Measurements from ENCODE around the gene TMEM94.

TMEM94 gene

GRCh38 chr17:75490953-75491649 is 34.7 kb downstream of the TMEM94 start:
- ATAC-seq (ENCODE audit: low read depth) = no peak
- Mint-ChIP-seq H3K4me1 (peaks cover 16% of the 10 kb centered on the region), H3K36me3 (peaks cover 12% of the 10 kb centered on the region), H3K9me3 (no peaks in the 10 kb centered on the region), H3K27ac (no peak overlapping the region), H3K27me3 (no peaks in the 10 kb centered on the region), H3K4me3 (no peak overlapping the region)
- no peak for DNase-seq (ENCODE audit: low spot score in 2 of 2)

DNA sequence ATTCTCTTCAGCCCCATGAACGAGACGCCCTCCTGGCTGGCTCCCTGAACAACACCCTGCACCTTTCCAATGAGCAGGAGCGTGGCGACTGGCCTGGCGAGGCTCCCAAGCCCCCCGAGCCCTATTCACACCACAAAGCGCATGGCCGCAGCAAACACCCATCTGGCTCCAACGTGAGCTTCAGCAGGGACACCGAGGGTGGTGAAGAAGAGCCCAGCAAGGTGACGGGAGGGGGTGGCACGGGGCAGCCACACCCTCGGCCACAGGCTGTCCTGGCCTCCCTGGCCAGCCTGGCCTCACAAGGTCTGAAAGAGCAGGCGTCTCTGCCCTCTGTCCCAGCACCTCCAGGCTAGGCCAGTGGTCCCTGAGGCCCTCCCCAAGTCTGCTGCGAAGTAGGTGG is 35.2 kb downstream of the TMEM94 start:
- DNase-seq (ENCODE audit: low spot score in 2 of 2) (no peak), ATAC-seq (ENCODE audit: low read depth) (no peak)
- Mint-ChIP-seq H3K27ac (no peak overlapping the region), H3K27me3 (no peaks in the 10 kb centered on the region), H3K36me3 (peaks cover 11% of the 10 kb centered on the region), H3K9me3 (no peaks in the 10 kb centered on the region), H3K4me3 (no peak overlapping the region), H3K4me1 (peaks cover 12% of the 10 kb centered on the region)

- H3K27ac Mint-ChIP-seq = no peak overlapping the region
- no peaks in the 10 kb centered on the region for H3K27me3 Mint-ChIP-seq
- H3K4me1 Mint-ChIP-seq = peaks cover 2% of the 10 kb centered on the region
- H3K4me3 Mint-ChIP-seq = no peak overlapping the region
- peaks cover 15% of the 10 kb centered on the region for H3K36me3 Mint-ChIP-seq
- DNase-seq (ENCODE audit: low spot score in 2 of 2) = no peak
- no peak for ATAC-seq (ENCODE audit: low read depth)
- no peaks in the 10 kb centered on the region for H3K9me3 Mint-ChIP-seq
These were observed 36.2 kb downstream of the TMEM94 start for GRCh38 chr17:75492555-75493168.

- H3K4me3 Mint-ChIP-seq = no peak overlapping the region
- no peak overlapping the region for H3K27ac Mint-ChIP-seq
- H3K36me3 Mint-ChIP-seq = peaks cover 15% of the 10 kb centered on the region
- no peaks in the 10 kb centered on the region for H3K4me1 Mint-ChIP-seq
- no peak for ATAC-seq (ENCODE audit: low read depth)
- no peak for DNase-seq (ENCODE audit: low spot score in 2 of 2)
- no peaks in the 10 kb centered on the region for H3K27me3 Mint-ChIP-seq
- no peaks in the 10 kb centered on the region for H3K9me3 Mint-ChIP-seq
These were observed 37.2 kb downstream of the TMEM94 start for GRCh38 chr17:75493476-75494129.

GRCh38 chr17:75494326-75494877 is 38.0 kb downstream of the TMEM94 start:
- H3K36me3 Mint-ChIP-seq = peaks cover 15% of the 10 kb centered on the region
- ATAC-seq (ENCODE audit: low read depth) = no peak
- H3K27ac Mint-ChIP-seq = no peak overlapping the region

DNA sequence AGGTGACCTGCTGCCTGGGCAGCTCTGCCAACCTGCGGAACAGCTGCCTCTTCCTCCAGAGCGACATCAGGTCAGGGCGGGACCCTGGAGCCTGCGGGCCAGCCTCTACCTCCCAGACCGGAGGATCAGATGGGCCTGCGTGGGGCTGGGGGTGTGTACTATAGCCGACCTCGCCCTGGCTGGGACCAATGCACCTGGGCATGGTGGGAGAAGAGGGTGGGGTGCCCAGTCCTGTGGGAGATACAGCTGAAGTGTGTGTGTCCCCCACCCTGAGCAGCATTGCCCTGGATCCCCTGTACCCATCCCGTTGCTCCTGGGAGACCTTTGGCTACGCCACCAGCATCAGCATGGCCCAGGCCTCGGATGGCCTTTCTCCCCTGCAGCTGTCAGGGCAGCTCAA is 39.6 kb downstream of the TMEM94 start:
- H3K27ac Mint-ChIP-seq = no peak overlapping the region
- DNase-seq (ENCODE audit: low spot score in 2 of 2) = no peak
- H3K4me3 Mint-ChIP-seq = no peak overlapping the region
- peaks cover 17% of the 10 kb centered on the region for H3K36me3 Mint-ChIP-seq
- no peaks in the 10 kb centered on the region for H3K4me1 Mint-ChIP-seq
- no peaks in the 10 kb centered on the region for H3K9me3 Mint-ChIP-seq
- ATAC-seq (ENCODE audit: low read depth) = no peak
- H3K27me3 Mint-ChIP-seq = no peaks in the 10 kb centered on the region

More at GRCh38 chr17:75494326-75494877, 38.0 kb downstream of the TMEM94 start:
- no peaks in the 10 kb centered on the region for H3K4me1 Mint-ChIP-seq
- H3K27me3 Mint-ChIP-seq = no peaks in the 10 kb centered on the region
- no peak overlapping the region for H3K4me3 Mint-ChIP-seq
- no peaks in the 10 kb centered on the region for H3K9me3 Mint-ChIP-seq
- DNase-seq (ENCODE audit: low spot score in 2 of 2) = no peak

GRCh38 chr17:75498039-75498725 is 41.7 kb downstream of the TMEM94 start:
- ATAC-seq (ENCODE audit: low read depth) (no peak), DNase-seq (ENCODE audit: low spot score in 2 of 2) (no peak)
- peaks cover 10% of the 10 kb centered on the region for H3K36me3 Mint-ChIP-seq
- no peaks in the 10 kb centered on the region for H3K9me3 Mint-ChIP-seq
- H3K27me3 Mint-ChIP-seq = no peaks in the 10 kb centered on the region
- H3K27ac Mint-ChIP-seq = no peak overlapping the region
- no peaks in the 10 kb centered on the region for H3K4me1 Mint-ChIP-seq
- H3K4me3 Mint-ChIP-seq = no peak overlapping the region

- Mint-ChIP-seq H3K4me1 (no peaks in the 10 kb centered on the region), H3K27me3 (no peaks in the 10 kb centered on the region), H3K4me3 (no peak overlapping the region), H3K27ac (no peak overlapping the region), H3K36me3 (peaks cover 10% of the 10 kb centered on the region), H3K9me3 (no peaks in the 10 kb centered on the region)
- DNase-seq (ENCODE audit: low spot score in 2 of 2) (no peak), ATAC-seq (ENCODE audit: low read depth) (no peak)
These were observed 42.3 kb downstream of the TMEM94 start for GRCh38 chr17:75498726-75499213.

- no peak for DNase-seq (ENCODE audit: low spot score in 2 of 2)
- Mint-ChIP-seq H3K27ac (no peak overlapping the region), H3K9me3 (no peaks in the 10 kb centered on the region), H3K4me1 (peaks cover 4% of the 10 kb centered on the region), H3K36me3 (peaks cover 8% of the 10 kb centered on the region), H3K27me3 (no peaks in the 10 kb centered on the region), H3K4me3 (no peak overlapping the region)
- no peak for ATAC-seq (ENCODE audit: low read depth)
These were observed 43.0 kb downstream of the TMEM94 start for GRCh38 chr17:75499313-75500022.

GRCh38 chr17:75500419-75501216 is 44.2 kb downstream of the TMEM94 start:
- H3K27ac Mint-ChIP-seq = no peak overlapping the region
- no peaks in the 10 kb centered on the region for H3K9me3 Mint-ChIP-seq
- DNase-seq (ENCODE audit: low spot score in 2 of 2) (no peak), ATAC-seq (ENCODE audit: low read depth) (no peak)
- H3K27me3 Mint-ChIP-seq = no peaks in the 10 kb centered on the region
- peaks cover 5% of the 10 kb centered on the region for H3K4me1 Mint-ChIP-seq
- H3K36me3 Mint-ChIP-seq = peaks cover 7% of the 10 kb centered on the region
- no peak overlapping the region for H3K4me3 Mint-ChIP-seq

DNA sequence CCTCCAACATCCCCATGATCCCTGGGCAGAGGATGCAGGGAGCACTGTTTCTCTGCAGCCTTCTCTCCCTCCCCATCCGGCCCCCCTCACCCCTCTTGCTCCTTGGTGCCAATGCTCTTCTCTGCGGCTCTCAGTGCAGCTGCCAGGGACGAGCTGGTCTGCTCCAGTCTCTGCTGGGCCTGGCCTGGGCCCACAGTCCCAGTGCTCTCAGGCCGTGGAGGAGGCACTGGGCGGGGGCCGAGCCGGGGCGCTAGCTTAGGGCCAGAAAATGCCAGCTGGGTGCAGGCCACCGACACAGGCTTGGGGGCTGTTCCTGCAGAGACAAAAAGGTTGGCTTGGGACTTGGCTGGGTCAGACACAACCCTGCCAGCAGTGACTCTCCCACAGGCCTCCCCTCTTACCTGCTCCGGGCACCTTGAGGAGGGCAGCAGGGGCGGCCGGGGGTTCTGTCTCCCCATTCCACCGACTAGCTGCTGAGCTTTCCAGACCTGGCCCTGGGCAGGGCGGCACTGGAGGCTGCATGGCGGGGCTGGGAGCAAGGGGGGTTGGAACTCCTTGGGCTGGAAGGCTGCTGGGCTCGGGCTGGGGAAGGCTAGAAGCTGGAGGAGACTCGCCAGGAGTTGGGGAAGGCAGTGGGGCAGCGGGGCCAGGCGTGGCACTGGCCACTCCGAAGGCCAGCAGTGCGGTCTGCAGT is 45.1 kb downstream of the TMEM94 start:
- Mint-ChIP-seq H3K4me3 (no peak overlapping the region), H3K36me3 (peaks cover 7% of the 10 kb centered on the region), H3K4me1 (peaks cover 5% of the 10 kb centered on the region), H3K27me3 (peaks cover 1% of the 10 kb centered on the region), H3K9me3 (no peaks in the 10 kb centered on the region), H3K27ac (no peak overlapping the region)
- no peak for DNase-seq (ENCODE audit: low spot score in 2 of 2)
- ATAC-seq (ENCODE audit: low read depth) = no peak

- DNase-seq (ENCODE audit: low spot score in 2 of 2) (no peak), ATAC-seq (ENCODE audit: low read depth) (no peak)
- no peaks in the 10 kb centered on the region for H3K9me3 Mint-ChIP-seq
- peaks cover 4% of the 10 kb centered on the region for H3K36me3 Mint-ChIP-seq
- H3K27ac Mint-ChIP-seq = no peak overlapping the region
- H3K4me3 Mint-ChIP-seq = no peak overlapping the region
- peaks cover 5% of the 10 kb centered on the region for H3K4me1 Mint-ChIP-seq
- H3K27me3 Mint-ChIP-seq = peaks cover 1% of the 10 kb centered on the region
These were observed 45.8 kb downstream of the TMEM94 start for GRCh38 chr17:75502072-75502720.
